Astrocyte (in vitro differentiated cells and primary cell): Measurements from ENCODE around the gene CERS1. TPM values are rescaled to one million over a fixed set of nuclear protein-coding genes. Genes with fewer than 3 reads are reported as not detected.

ENCODE experiments used
- DNase-seq: peaks from one replicate; pipeline ENCODE4 v3.0.0-alpha.2; 2010; ENCODE audit warnings: low read depth
- FAIRE-seq: peaks from 2 replicates; lab custom pipeline; 2011; peaks lifted over from hg19 to GRCh38; lab: Jason Lieb, UNC
- H2AFZ ChIP-seq: 2 replicates; pipeline ENCODE4 v1.6.0; 2012; ENCODE audit warnings: low read depth, low read length, inconsistent platforms
- H3K27ac ChIP-seq: 2 replicates; pipeline ENCODE4 v1.5.1; 2011; ENCODE audit warnings: low read depth, low read length, inconsistent platforms
- H3K27me3 ChIP-seq: 2 replicates; pipeline ENCODE4 v1.6.0; 2011; ENCODE audit warnings: low read length, inconsistent platforms; ENCODE audit not compliant: insufficient read depth
- H3K36me3 ChIP-seq: 2 replicates; pipeline ENCODE4 v1.5.1; 2011; ENCODE audit warnings: low read length, inconsistent platforms; ENCODE audit not compliant: insufficient read depth
- H3K4me1 ChIP-seq: 2 replicates; pipeline ENCODE4 v1.5.1; 2011; ENCODE audit warnings: low read length, inconsistent platforms; ENCODE audit not compliant: insufficient read depth
- H3K4me2 ChIP-seq: 2 replicates; pipeline ENCODE4 v1.6.0; 2012; ENCODE audit warnings: low read length, inconsistent platforms
- H3K4me3 ChIP-seq: 2 replicates; pipeline ENCODE4 v1.5.1; 2011; ENCODE audit warnings: low read depth, mild to moderate bottlenecking, low read length, inconsistent platforms; ENCODE audit not compliant: insufficient read depth
- H3K79me2 ChIP-seq: 2 replicates; pipeline ENCODE4 v1.6.0; 2012; ENCODE audit warnings: mild to moderate bottlenecking, low read length, inconsistent platforms; ENCODE audit not compliant: insufficient read depth
- H3K9ac ChIP-seq: 2 replicates; pipeline ENCODE4 v1.6.0; 2012; ENCODE audit warnings: mild to moderate bottlenecking, low read length, inconsistent platforms
- H3K9me3 ChIP-seq: 2 replicates; pipeline ENCODE4 v1.5.1; 2012; ENCODE audit warnings: low read depth, mild to moderate bottlenecking, low read length, inconsistent platforms; ENCODE audit not compliant: insufficient read depth
- H4K20me1 ChIP-seq: 2 replicates; pipeline ENCODE4 v1.6.0; 2012; ENCODE audit warnings: low read length, inconsistent platforms; ENCODE audit not compliant: insufficient read depth
- H3K27ac Mint-ChIP-seq: one replicate; pipeline ENCODE4 v1.8.0; 2021; ENCODE audit warnings: mild to moderate bottlenecking, mixed read lengths; ENCODE audit not compliant: unreplicated experiment
- H3K27me3 Mint-ChIP-seq: one replicate; pipeline ENCODE4 v1.8.0; 2021; ENCODE audit warnings: low read depth, mixed read lengths; ENCODE audit not compliant: unreplicated experiment
- H3K36me3 Mint-ChIP-seq: one replicate; pipeline ENCODE4 v1.8.0; 2021; ENCODE audit warnings: low read depth, mixed read lengths; ENCODE audit not compliant: unreplicated experiment
- H3K4me1 Mint-ChIP-seq: one replicate; pipeline ENCODE4 v1.8.0; 2021; ENCODE audit warnings: low read depth, mixed read lengths; ENCODE audit not compliant: unreplicated experiment
- H3K4me3 Mint-ChIP-seq: one replicate; pipeline ENCODE4 v1.8.0; 2021; ENCODE audit warnings: mild to moderate bottlenecking, moderate library complexity, mixed read lengths; ENCODE audit not compliant: unreplicated experiment
- H3K9me3 Mint-ChIP-seq: one replicate; pipeline ENCODE4 v1.8.0; 2021; ENCODE audit warnings: mild to moderate bottlenecking, mixed read lengths; ENCODE audit not compliant: unreplicated experiment
- CTCF ChIP-seq: IDR thresholded peaks from 2 replicates; pipeline ENCODE4 v1.5.1; 2011; ENCODE audit warnings: low read depth, mild to moderate bottlenecking, inconsistent platforms, low read length, moderate library complexity; ENCODE audit not compliant: insufficient read depth
- EZH2 ChIP-seq: IDR thresholded peaks from 2 replicates; pipeline ENCODE4 v1.6.1; 2012; ENCODE audit warnings: mild to moderate bottlenecking, low read length, inconsistent platforms; ENCODE audit not compliant: insufficient read depth
- total RNA-seq: library from RNA; stranded (reverse); gene quantifications from 2 replicates; pipeline ENCODE4 v1.2.1, GENCODE V29; 2021

The CERS1 gene
- total RNA-seq, 1 donor from 2014 or later = 6.8 TPM

GRCh38 chr19:18912933-18913332 is 17.0 kb upstream of the CERS1 start:
- H3K79me2 ChIP-seq = peaks cover 60% of the 10 kb centered on the region
- Mint-ChIP-seq H3K9me3 (no peaks in the 10 kb centered on the region), H3K4me1 (peaks cover 3% of the 10 kb centered on the region), H3K4me3 (no peak overlapping the region), H3K27me3 (no peaks in the 10 kb centered on the region), H3K27ac (peak overlapping the region; percentile 53), H3K36me3 (peaks cover 8% of the 10 kb centered on the region)
- H3K9ac ChIP-seq = no peak overlapping the region
- no peak overlapping the region for H3K4me3 ChIP-seq
- H3K27ac ChIP-seq = no peak overlapping the region
- H3K27me3 ChIP-seq = no peaks in the 10 kb centered on the region
- DNase-seq (no peak), FAIRE-seq (no peak)
- H2AFZ ChIP-seq = no peak overlapping the region
- TF ChIP-seq EZH2 (no peak), CTCF (no peak)
- peaks cover 78% of the 10 kb centered on the region for H4K20me1 ChIP-seq
- H3K36me3 ChIP-seq = peaks cover 10% of the 10 kb centered on the region
- peaks cover 5% of the 10 kb centered on the region for H3K4me1 ChIP-seq
- H3K4me2 ChIP-seq = no peak overlapping the region
- no peaks in the 10 kb centered on the region for H3K9me3 ChIP-seq

GRCh38 chr19:18910801-18911436 is 15.0 kb upstream of the CERS1 start:
- Histone ChIP-seq H3K4me1 (no peaks in the 10 kb centered on the region), H3K9me3 (no peaks in the 10 kb centered on the region), H2AFZ (no peak overlapping the region), H3K36me3 (peaks cover 13% of the 10 kb centered on the region), H3K27ac (no peak overlapping the region), H3K4me3 (no peak overlapping the region), H4K20me1 (peaks cover 86% of the 10 kb centered on the region), H3K9ac (no peak overlapping the region), H3K79me2 (peaks cover 44% of the 10 kb centered on the region), H3K27me3 (no peaks in the 10 kb centered on the region), H3K4me2 (no peak overlapping the region)
- Mint-ChIP-seq H3K4me1 (no peaks in the 10 kb centered on the region), H3K36me3 (peaks cover 7% of the 10 kb centered on the region), H3K27ac (no peak overlapping the region), H3K4me3 (no peak overlapping the region), H3K9me3 (no peaks in the 10 kb centered on the region), H3K27me3 (no peaks in the 10 kb centered on the region)
- no peak for FAIRE-seq
- DNase-seq = no peak
- TF ChIP-seq EZH2 = no peak
- TF ChIP-seq CTCF = no peak

GRCh38 chr19:18910010-18910409 is 14.1 kb upstream of the CERS1 start:
- H3K27ac Mint-ChIP-seq = no peak overlapping the region
- Histone ChIP-seq H2AFZ (no peak overlapping the region), H3K79me2 (peaks cover 35% of the 10 kb centered on the region), H3K4me3 (no peak overlapping the region), H3K4me2 (no peak overlapping the region), H3K9ac (no peak overlapping the region), H3K27ac (no peak overlapping the region), H3K4me1 (no peaks in the 10 kb centered on the region), H3K36me3 (peaks cover 9% of the 10 kb centered on the region), H4K20me1 (peaks cover 86% of the 10 kb centered on the region), H3K9me3 (no peaks in the 10 kb centered on the region), H3K27me3 (no peaks in the 10 kb centered on the region)
- DNase-seq = no peak
- FAIRE-seq = no peak
- no peak for TF ChIP-seq EZH2
- TF ChIP-seq CTCF = no peak
- no peaks in the 10 kb centered on the region for H3K27me3 Mint-ChIP-seq
- H3K4me1 Mint-ChIP-seq = no peaks in the 10 kb centered on the region
- H3K4me3 Mint-ChIP-seq = no peak overlapping the region
- no peaks in the 10 kb centered on the region for H3K9me3 Mint-ChIP-seq
- peaks cover 5% of the 10 kb centered on the region for H3K36me3 Mint-ChIP-seq
